ENCODE measurements around the gene SGK2.

DNA sequence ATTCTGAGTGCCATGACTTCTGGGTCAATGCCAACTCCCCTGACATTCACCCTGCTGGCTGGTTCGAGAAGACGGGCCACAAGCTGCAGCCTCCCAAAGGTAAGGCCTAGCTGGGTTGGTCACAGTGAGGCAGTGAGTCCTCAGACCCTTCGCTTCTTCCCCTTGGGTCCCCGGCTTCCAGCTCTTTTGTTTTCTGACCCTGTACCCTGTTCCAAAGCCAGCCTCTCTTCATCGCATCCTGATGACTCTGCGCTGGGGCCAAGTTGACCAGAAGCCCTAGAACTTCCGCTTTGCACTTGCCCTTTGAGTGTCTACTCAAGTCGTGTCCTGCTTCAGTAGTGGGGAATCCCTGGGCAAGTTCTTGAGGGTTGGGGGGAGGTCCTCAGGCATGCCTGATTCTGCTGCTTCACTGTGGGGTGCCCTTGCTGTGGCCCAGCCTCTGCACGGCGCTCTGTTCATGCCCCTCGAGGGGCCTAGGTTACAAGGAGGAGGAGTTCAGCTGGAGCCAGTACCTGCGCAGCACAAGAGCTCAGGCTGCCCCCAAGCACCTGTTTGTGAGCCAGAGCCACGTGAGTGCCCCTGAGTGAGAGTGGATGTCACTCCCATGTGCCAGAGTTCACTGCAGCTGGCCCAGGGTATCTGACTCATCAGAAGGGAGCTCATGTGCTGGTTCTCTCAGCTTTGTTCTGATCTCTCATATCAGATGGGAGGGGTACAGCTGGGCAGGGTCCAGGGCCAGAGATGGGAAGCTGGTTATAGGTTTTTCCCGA, 28.3 kb upstream of the SGK2 start:
- no peak for TF ChIP-seq EZH2phosphoT487 (IDR thresholded peaks at IDR 0.05; ENCODE audit: insufficient read depth, low read depth)
- TF ChIP-seq EZH2 (IDR thresholded peaks at IDR 0.05; ENCODE audit: insufficient read depth, poor library complexity, severe bottlenecking), result no peak

Measured in GM23248 (cell line).